ENCODE measurements around the gene TCAF1. TPM values are rescaled to one million over a fixed set of nuclear protein-coding genes. Genes with fewer than 3 reads are reported as not detected.
"Not testable (repeated sequence)": the region's sequence is repeated elsewhere in the genome, so short reads cannot be mapped to it uniquely, and the experiment has no call there.

TCAF1 gene
- total RNA-seq, 2 donors from 2014 or later = 28.4 to 28.6 TPM

GRCh38 chr7:143837223-143837622 lies 64.8 kb downstream of the TCAF1 start:
- not testable (repeated sequence) for H3K9me3 ChIP-seq; H3K36me3 ChIP-seq; H3K27me3 ChIP-seq (replicated peaks; ENCODE audit: insufficient read depth); H3K4me1 ChIP-seq (ENCODE audit: control insufficient read depth in 1 of 2, low read depth in 2 of 2)
- DNase-seq (ENCODE audit: low spot score) (peak; percentile 80), ATAC-seq (ENCODE audit: insufficient number of reproducible peaks, low FRiP score, low read depth) (peak; percentile 92)
- peak; percentile 69 for TF ChIP-seq CTCF (IDR thresholded peaks at IDR 0.05)
- Histone ChIP-seq H3K4me3 (peak overlapping the region; percentile 63), H3K27ac (peak overlapping the region in 1 of 2 donors; percentile 38)

- H3K36me3 ChIP-seq; H3K9me3 ChIP-seq; H3K27me3 ChIP-seq (replicated peaks; ENCODE audit: insufficient read depth); H3K4me1 ChIP-seq (ENCODE audit: control insufficient read depth in 1 of 2, low read depth in 2 of 2): not testable (repeated sequence)
- H3K4me3 ChIP-seq = peak overlapping the region; percentile 70
- peak overlapping the region in 1 of 2 donors; percentile 65 for H3K27ac ChIP-seq
- ATAC-seq (ENCODE audit: insufficient number of reproducible peaks, low FRiP score, low read depth) (peak; percentile 96), DNase-seq (ENCODE audit: low spot score) (peak; percentile 86)
These were observed 65.4 kb downstream of the TCAF1 start for GRCh38 chr7:143836622-143837021.

DNA sequence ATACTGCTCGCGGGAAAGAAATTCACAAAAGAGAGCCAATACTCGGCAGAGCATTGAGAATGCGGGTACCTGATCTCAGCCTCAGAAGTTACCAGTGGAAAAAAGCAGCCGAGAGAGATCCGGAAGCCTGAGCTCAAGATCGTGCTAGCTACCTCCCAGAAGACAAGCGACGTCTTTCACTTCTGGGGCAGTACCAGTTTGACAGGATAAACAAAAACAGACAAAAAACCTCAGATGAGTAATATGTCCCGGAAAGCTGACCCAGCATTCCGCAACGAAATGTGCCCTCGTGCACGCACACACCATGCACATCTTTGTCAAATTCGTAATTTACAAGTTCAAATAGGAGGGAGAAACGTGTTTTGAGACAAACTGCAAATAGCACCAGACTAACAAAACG lies 65.9 kb downstream of the TCAF1 start:
- H3K4me3 ChIP-seq = peak overlapping the region; percentile 70
- not testable (repeated sequence) for H3K36me3 ChIP-seq; DNase-seq (ENCODE audit: low spot score); H3K27me3 ChIP-seq (replicated peaks; ENCODE audit: insufficient read depth); H3K4me1 ChIP-seq (ENCODE audit: control insufficient read depth in 1 of 2, low read depth in 2 of 2); H3K9me3 ChIP-seq
- peak; percentile 39 for ATAC-seq (ENCODE audit: insufficient number of reproducible peaks, low FRiP score, low read depth)
- peak overlapping the region in 1 of 2 donors; percentile 65 for H3K27ac ChIP-seq

- not testable (repeated sequence) for DNase-seq (ENCODE audit: low spot score); H3K27ac ChIP-seq; H3K27me3 ChIP-seq (replicated peaks; ENCODE audit: insufficient read depth); ATAC-seq (ENCODE audit: insufficient number of reproducible peaks, low FRiP score, low read depth); H3K9me3 ChIP-seq; H3K4me1 ChIP-seq (ENCODE audit: control insufficient read depth in 1 of 2, low read depth in 2 of 2); H3K4me3 ChIP-seq; H3K36me3 ChIP-seq
These were observed 75.4 kb downstream of the TCAF1 start for GRCh38 chr7:143826578-143826977.

GRCh38 chr7:143824295-143825135 lies 77.5 kb downstream of the TCAF1 start:
- not testable (repeated sequence) for ATAC-seq (ENCODE audit: insufficient number of reproducible peaks, low FRiP score, low read depth); H3K9me3 ChIP-seq; DNase-seq (ENCODE audit: low spot score)

GRCh38 chr7:143823634-143824294 lies 78.2 kb downstream of the TCAF1 start:
- not testable (repeated sequence) for DNase-seq (ENCODE audit: low spot score); H3K27ac ChIP-seq; H3K4me3 ChIP-seq; H3K4me1 ChIP-seq (ENCODE audit: control insufficient read depth in 1 of 2, low read depth in 2 of 2); H3K9me3 ChIP-seq; H3K27me3 ChIP-seq (replicated peaks; ENCODE audit: insufficient read depth); H3K36me3 ChIP-seq
- ATAC-seq (ENCODE audit: insufficient number of reproducible peaks, low FRiP score, low read depth) = peak; percentile 73

More at GRCh38 chr7:143824295-143825135, 77.5 kb downstream of the TCAF1 start:
- H3K4me3 ChIP-seq; H3K27me3 ChIP-seq (replicated peaks; ENCODE audit: insufficient read depth); H3K4me1 ChIP-seq (ENCODE audit: control insufficient read depth in 1 of 2, low read depth in 2 of 2); H3K27ac ChIP-seq; H3K36me3 ChIP-seq: not testable (repeated sequence)

GRCh38 chr7:143821392-143822277 lies 80.3 kb downstream of the TCAF1 start:
- not testable (repeated sequence) for H3K36me3 ChIP-seq; H3K4me3 ChIP-seq; DNase-seq (ENCODE audit: low spot score); H3K4me1 ChIP-seq (ENCODE audit: control insufficient read depth in 1 of 2, low read depth in 2 of 2); ATAC-seq (ENCODE audit: insufficient number of reproducible peaks, low FRiP score, low read depth); H3K27ac ChIP-seq; H3K9me3 ChIP-seq; H3K27me3 ChIP-seq (replicated peaks; ENCODE audit: insufficient read depth)

DNA sequence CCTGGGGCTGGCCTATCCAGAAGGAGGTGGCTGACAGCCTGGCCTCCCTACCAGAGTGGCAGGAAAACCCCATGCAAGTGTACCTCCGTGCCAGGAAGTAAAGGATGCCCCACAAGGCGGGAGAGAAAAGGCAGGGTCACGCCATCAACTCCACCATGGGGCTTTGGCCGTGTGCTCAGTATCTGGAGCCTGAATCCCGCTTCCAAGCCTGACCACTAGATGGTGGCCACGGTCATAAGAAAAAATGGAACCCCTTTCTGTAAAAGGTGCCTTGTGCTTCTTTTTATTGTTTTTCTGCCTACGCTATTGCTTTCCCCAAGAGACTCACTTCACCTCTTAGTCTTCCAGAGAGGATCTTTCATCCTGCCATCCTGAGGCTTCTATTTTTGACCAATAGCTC lies 84.1 kb downstream of the TCAF1 start:
- not testable (repeated sequence) for H3K4me3 ChIP-seq; H3K9me3 ChIP-seq; H3K4me1 ChIP-seq (ENCODE audit: control insufficient read depth in 1 of 2, low read depth in 2 of 2); H3K36me3 ChIP-seq; H3K27ac ChIP-seq; H3K27me3 ChIP-seq (replicated peaks; ENCODE audit: insufficient read depth); DNase-seq (ENCODE audit: low spot score)
- ATAC-seq (ENCODE audit: insufficient number of reproducible peaks, low FRiP score, low read depth) = peak; percentile 62

DNA sequence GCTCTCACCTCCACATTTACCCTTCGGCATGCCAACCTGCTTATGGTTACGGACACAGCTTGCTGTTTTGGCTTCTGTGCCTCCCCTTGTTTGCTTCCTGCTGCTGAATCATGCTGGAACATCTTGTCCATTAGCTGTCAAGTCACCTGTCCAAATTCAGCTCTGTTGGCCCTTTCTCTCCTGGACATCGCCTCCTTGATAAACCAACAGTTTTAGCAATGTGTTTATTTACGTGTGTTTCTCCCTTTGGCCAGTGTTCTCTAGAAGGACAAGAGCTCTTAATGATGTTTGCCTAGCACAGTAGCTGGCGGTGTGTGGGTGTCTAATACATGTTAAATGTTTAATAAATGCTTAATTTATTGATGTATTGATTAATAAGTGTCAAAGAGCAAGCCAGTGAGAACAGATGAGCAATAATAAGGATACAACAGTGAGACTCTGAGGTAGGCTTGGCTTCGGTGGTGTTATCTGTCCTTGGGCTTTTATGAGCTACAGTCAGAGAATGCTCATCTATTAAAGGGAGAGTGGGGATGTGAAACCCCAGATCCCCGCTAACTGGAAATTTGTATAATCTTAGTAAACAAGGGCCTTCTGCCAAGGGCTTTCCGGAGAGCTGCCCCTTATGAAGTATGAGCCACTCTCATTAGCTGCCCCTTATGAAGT lies 85.4 kb downstream of the TCAF1 start:
- H3K4me3 ChIP-seq; H3K4me1 ChIP-seq (ENCODE audit: control insufficient read depth in 1 of 2, low read depth in 2 of 2); H3K27me3 ChIP-seq (replicated peaks; ENCODE audit: insufficient read depth); H3K9me3 ChIP-seq; ATAC-seq (ENCODE audit: insufficient number of reproducible peaks, low FRiP score, low read depth); H3K27ac ChIP-seq; DNase-seq (ENCODE audit: low spot score); H3K36me3 ChIP-seq: not testable (repeated sequence)

DNA sequence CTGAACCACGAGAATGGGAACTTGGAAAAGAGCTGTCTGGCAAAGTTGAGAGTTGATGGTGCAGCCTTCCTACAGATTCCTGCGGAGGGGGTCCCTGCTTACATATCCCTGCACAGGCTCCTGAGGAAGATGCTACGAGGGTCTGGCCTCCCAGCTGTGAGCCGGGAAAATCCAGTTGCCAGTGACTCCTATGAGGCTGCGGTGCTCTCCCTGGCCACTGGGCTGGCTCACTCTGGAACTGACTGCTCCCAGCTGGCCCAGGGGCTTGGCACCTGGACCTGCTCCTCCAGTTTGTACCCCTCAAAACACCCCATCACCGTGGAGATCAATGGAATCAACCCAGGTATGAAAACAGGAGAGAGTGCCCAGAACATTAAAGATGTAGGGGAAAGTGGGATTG lies 91.3 kb downstream of the TCAF1 start:
- H3K4me3 ChIP-seq; H3K27me3 ChIP-seq (replicated peaks; ENCODE audit: insufficient read depth); H3K9me3 ChIP-seq; DNase-seq (ENCODE audit: low spot score); H3K4me1 ChIP-seq (ENCODE audit: control insufficient read depth in 1 of 2, low read depth in 2 of 2); H3K27ac ChIP-seq; ATAC-seq (ENCODE audit: insufficient number of reproducible peaks, low FRiP score, low read depth); H3K36me3 ChIP-seq: not testable (repeated sequence)

Data from thoracic aorta (tissue), 2 donors.